Fibroblast of pulmonary artery (primary cell): ENCODE data around the gene GRK3.

Experiments
- DNase-seq: peaks from one replicate; pipeline ENCODE4 v3.0.0-alpha.2; 2010; ENCODE audit warnings: low read depth
- H3K4me3 ChIP-seq: replicated peaks from 2 replicates; pipeline ENCODE4 v1.5.1; 2011; ENCODE audit warnings: low read depth, mild to moderate bottlenecking, control low read depth, low read length, moderate library complexity
- TF ChIP-seq, protein P1 (sequence below): IDR thresholded peaks from 2 replicates; pipeline ENCODE4 v1.5.1; 2011; ENCODE audit warnings: mild to moderate bottlenecking, control low read depth, low read length, inconsistent platforms; ENCODE audit errors: missing control alignments

Gene GRK3

DNA sequence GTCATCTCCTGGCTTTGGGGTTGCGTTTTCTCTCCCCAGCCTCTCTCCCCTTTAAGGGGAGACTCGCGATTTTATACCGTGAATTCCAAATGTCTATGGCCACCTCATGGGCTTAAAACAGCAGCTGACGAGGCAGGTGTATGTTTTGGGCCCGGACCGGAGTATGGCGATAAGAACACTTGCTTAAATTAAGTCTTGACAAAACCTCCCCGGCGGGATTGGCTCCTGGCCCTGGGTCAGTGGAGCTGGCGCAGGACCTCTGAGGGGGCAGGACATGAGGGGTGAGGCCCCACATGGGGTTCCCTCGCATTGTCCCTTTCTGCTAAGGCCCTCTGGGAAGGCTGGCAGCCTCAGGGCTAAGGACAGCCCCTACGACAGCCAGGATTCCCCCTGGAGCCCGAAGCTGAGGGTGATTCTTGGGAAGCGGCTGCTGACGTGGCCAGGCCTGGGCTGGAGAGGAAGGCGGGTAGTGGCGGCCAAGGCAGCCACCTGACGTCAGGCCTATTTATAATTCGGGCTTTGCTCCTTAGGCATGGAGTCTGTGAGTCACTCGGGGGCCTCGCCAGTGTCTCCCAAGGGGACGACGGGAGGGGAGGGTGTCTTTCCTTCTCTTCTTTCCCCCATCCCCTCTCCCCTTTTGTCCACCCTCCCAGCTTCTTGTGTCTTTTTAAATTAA is 190.2 kb downstream of the GRK3 start:
- DNase-seq = peak; percentile 87
- TF ChIP-seq, protein P1, sequence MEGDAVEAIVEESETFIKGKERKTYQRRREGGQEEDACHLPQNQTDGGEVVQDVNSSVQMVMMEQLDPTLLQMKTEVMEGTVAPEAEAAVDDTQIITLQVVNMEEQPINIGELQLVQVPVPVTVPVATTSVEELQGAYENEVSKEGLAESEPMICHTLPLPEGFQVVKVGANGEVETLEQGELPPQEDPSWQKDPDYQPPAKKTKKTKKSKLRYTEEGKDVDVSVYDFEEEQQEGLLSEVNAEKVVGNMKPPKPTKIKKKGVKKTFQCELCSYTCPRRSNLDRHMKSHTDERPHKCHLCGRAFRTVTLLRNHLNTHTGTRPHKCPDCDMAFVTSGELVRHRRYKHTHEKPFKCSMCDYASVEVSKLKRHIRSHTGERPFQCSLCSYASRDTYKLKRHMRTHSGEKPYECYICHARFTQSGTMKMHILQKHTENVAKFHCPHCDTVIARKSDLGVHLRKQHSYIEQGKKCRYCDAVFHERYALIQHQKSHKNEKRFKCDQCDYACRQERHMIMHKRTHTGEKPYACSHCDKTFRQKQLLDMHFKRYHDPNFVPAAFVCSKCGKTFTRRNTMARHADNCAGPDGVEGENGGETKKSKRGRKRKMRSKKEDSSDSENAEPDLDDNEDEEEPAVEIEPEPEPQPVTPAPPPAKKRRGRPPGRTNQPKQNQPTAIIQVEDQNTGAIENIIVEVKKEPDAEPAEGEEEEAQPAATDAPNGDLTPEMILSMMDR = no peak
- no peak overlapping the region for H3K4me3 ChIP-seq

DNA sequence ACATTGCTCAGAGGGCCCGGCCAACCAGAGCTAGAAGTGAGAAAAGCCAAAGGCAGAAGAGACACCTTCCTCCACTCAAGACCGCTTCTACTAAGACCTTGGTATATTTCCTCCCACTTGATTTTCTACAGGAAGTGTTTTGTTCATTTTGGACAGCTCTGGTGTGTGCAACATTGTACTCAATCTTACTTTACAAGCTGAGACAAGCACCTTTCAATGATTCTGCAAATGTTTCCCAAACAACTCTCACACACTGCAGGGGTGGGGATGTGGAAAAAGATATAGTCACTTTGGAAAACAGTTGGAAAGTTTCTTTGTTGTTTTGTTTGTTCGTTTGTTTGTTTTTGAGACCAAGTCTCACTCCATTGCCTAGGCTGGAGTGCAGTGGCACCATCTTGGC is 193.2 kb downstream of the GRK3 start:
- DNase-seq = no peak
- H3K4me3 ChIP-seq = no peak overlapping the region
- TF ChIP-seq, protein P1 = no peak

DNA sequence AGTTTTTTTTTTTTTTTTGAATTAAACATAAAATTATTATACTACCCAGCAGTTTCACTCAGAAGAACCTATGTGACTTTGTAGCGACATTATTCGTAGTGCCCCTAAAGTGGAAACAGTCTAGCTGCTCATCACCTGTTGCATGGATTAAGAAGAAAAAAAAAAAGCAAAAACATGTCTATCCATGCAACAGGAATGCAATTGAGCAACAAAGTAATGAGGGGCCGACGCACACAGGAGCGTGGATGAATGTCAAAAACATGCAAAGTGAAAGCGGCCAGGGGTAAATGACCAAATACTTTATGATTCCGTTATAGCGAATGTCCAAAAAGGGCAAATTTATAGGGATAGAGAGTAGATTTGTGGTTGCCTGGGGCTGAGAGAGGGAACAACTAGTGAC is 193.8 kb downstream of the GRK3 start:
- no peak for DNase-seq
- H3K4me3 ChIP-seq = no peak overlapping the region
- TF ChIP-seq, protein P1 = no peak

DNA sequence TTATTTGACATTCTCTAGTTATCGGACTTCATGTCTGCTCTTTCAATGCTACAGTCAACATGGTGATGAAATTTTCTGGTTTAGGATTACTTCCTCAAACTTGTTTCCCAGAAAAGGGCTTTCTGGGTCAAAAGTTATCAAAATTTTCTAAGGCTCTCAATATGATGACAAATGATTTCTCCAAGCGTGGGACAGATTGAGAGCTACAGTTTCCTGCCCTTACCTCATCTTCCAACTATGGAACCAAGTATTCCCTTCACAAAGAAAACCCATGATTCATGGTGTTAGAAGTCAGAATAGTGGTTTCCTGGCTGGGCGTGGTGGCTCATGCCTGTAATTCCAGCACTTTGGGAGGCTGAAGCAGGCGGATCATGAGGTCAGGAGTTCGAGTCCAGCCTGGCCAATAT is 195.4 kb downstream of the GRK3 start:
- TF ChIP-seq, protein P1 = no peak
- H3K4me3 ChIP-seq = no peak overlapping the region
- peak; percentile 97 for DNase-seq

DNA sequence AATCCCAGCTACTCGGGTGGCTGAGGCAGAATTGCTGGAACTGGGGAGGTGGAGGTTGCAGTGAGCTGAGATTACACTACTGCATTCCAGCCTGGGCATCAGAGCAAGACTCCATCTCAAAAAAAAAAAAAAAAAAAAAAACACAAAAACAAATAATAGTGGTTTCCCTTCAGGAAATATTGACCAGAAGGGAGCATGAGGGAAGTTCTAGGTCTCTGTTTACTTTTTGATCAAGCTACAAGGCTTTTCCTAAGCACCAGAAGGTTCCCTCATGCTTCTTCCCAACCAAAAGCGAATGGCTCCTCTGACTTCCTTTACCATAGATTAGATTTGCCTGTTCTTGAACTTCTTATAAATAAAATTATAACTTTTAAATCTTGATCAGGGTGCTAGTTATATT is 195.8 kb downstream of the GRK3 start:
- DNase-seq = no peak
- H3K4me3 ChIP-seq = no peak overlapping the region
- TF ChIP-seq, protein P1 = no peak

DNA sequence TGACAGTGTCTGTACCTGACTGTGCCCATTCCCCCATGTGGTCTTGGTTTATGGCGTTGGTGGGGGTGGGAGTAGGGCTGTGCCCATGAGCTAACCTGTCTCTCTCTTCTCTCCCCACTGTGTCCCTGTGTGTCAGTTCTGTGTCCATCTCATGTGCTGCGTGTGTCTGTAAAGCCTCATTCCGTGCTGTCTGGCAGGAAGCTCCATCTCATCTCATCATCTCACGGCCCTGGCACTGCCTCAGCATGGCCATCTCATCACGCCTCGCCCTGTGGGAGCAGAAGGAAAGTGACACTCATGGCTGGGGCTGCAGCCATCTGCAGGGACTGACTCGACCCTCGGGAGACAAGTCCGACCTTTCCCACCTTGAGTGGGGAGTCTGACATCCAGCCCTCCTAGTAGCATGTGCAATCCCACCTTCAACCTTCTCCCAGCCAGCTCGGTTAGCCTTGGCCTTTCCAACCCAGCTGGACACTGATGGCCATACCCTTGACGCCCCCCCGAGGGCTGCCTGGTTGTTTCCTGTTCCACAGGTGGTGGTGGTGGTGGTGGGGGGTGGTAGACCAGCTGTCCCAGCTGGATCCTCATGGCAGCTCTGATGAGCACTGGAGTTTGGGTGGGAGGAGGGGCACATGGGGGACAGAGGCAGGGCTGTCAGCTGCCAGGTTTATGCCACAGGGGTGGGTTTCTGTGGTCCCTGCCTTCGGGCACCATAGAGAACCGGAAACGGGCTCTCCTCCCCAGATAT is 196.5 kb downstream of the GRK3 start:
- H3K4me3 ChIP-seq = no peak overlapping the region
- TF ChIP-seq, protein P1 = no peak
- DNase-seq = no peak
